SK-N-SH (cell line): ENCODE measurements around the gene SPACA6. TPM values are rescaled to one million over a fixed set of nuclear protein-coding genes. Genes with fewer than 3 reads are reported as not detected.

Experiments used
- CTCF ChIA-PET: fragments of 300-600, 350-600 bp; formaldehyde crosslinking; extraction: SDS; loops from one replicate; lab custom pipeline; 2021; lab: Yijun Ruan, JAX
- POLR2A ChIA-PET: fragments of 350-600 bp; sonication (Branson Sonifier 250); formaldehyde crosslinking; extraction: SDS; loops from one replicate; lab custom pipeline; 2020; ENCODE audit warnings: antibody characterized with exemption, inconsistent platforms; lab: Yijun Ruan, JAX
- DNase-seq: peaks from one replicate; pipeline ENCODE4 v3.0.0; 2012
- H2AFZ ChIP-seq: fragments of 200-600 bp; sonication (generic); 2 replicates; pipeline ENCODE4 v1.8.1; 2016; ENCODE audit warnings: antibody characterized with exemption, mild to moderate bottlenecking, low read depth
- H3F3A ChIP-seq: fragments of 200-600 bp; sonication (generic); replicated peaks from 2 replicates; pipeline ENCODE3; 2016; ENCODE audit warnings: antibody characterized with exemption, mild to moderate bottlenecking; ENCODE audit not compliant: insufficient read depth
- H3K27ac ChIP-seq, 2 experiments: fragments of 200-500 bp in 1 of 2; fragments of 200-600 bp in 1 of 2; sonication (Bioruptor generic) in 1 of 2; sonication (generic), shearing (Covaris generic) in 1 of 2; 2 replicates each; pipeline versions ENCODE4 v1.5.1 to v1.6.1; 2014 to 2016; ENCODE audit warnings: low read depth in 2 of 2, inconsistent platforms in 1 of 2, low read length in 1 of 2, mild to moderate bottlenecking in 1 of 2, mixed read lengths in 1 of 2
- H3K27me3 ChIP-seq: fragments of 200-600 bp; sonication (generic), shearing (Covaris generic); 2 replicates; pipeline ENCODE4 v1.6.1; 2016; ENCODE audit warnings: mixed run types; ENCODE audit not compliant: insufficient read depth
- H3K36me3 ChIP-seq, 2 experiments: fragments of 200-500 bp in 1 of 2; fragments of 200-600 bp in 1 of 2; sonication (Bioruptor generic) in 1 of 2; sonication (generic) in 1 of 2; replicated peaks in 1 of 2; 2 replicates each; pipeline versions ENCODE3 to v1.5.1; 2014 to 2016; ENCODE audit warnings: low read length in 1 of 2, mild to moderate bottlenecking in 1 of 2; ENCODE audit not compliant: insufficient read depth in 2 of 2, control insufficient read depth in 1 of 2
- H3K4me1 ChIP-seq, 2 experiments: fragments of 200-500 bp in 1 of 2; fragments of 200-600 bp in 1 of 2; sonication (Bioruptor generic) in 1 of 2; sonication (generic), shearing (Covaris generic) in 1 of 2; 2 replicates each; pipeline versions ENCODE4 v1.5.1 to v1.6.1; 2014 to 2016; ENCODE audit warnings: low read depth in 1 of 2, low read length in 1 of 2, mixed run types in 1 of 2; ENCODE audit not compliant: insufficient read depth in 2 of 2, control insufficient read depth in 1 of 2
- H3K4me2 ChIP-seq: fragments of 200-600 bp; sonication (generic), shearing (Covaris generic); 2 replicates; pipeline ENCODE4 v1.6.1; 2017; ENCODE audit warnings: mixed run types
- H3K4me3 ChIP-seq, 2 experiments: fragments of 200-500 bp in 1 of 2; fragments of 200-600 bp in 1 of 2; sonication (Bioruptor generic) in 1 of 2; sonication (generic), shearing (Covaris generic) in 1 of 2; 2 replicates each; pipeline versions ENCODE4 v1.5.1 to v1.8.1; 2014 to 2016; ENCODE audit warnings: low read depth in 2 of 2, inconsistent platforms in 1 of 2, low read length in 1 of 2, mild to moderate bottlenecking in 1 of 2, mixed read lengths in 1 of 2, moderate library complexity in 1 of 2
- H3K79me2 ChIP-seq: fragments of 200-600 bp; sonication (generic); 2 replicates; pipeline ENCODE4 v1.8.1; 2017; ENCODE audit warnings: mild to moderate bottlenecking; ENCODE audit not compliant: insufficient read depth
- H3K9ac ChIP-seq: fragments of 200-600 bp; sonication (generic); 2 replicates; pipeline ENCODE4 v1.6.1; 2017; ENCODE audit warnings: mixed run types
- H3K9me2 ChIP-seq: fragments of 200-600 bp; sonication (generic); 2 replicates; pipeline ENCODE4 v1.6.1; 2017; ENCODE audit warnings: mixed run types
- H3K9me3 ChIP-seq: fragments of 200-600 bp; sonication (generic); 2 replicates; pipeline ENCODE4 v1.6.1; 2017; ENCODE audit warnings: mixed run types, mild to moderate bottlenecking, moderate library complexity
- H4K20me1 ChIP-seq: fragments of 200-600 bp; sonication (generic); 2 replicates; pipeline ENCODE4 v1.6.1; 2017; ENCODE audit warnings: mild to moderate bottlenecking, mixed run types; ENCODE audit not compliant: insufficient read depth
- EP300 ChIP-seq, 2 experiments: IDR thresholded peaks; 2 replicates each; pipeline versions ENCODE4 v1.4.0 to v1.6.1; 2012; ENCODE audit warnings: borderline replicate concordance in 1 of 2, low read depth in 1 of 2, low read length in 1 of 2
- EZH2phosphoT487 ChIP-seq: fragments of 200-600 bp; sonication (generic); IDR thresholded peaks from 2 replicates; pipeline ENCODE4 v1.6.1; 2017; ENCODE audit warnings: low read depth, mixed run types, mild to moderate bottlenecking, antibody characterized with exemption, moderate library complexity, borderline replicate concordance
- FOSL2 ChIP-seq: IDR thresholded peaks from 2 replicates; pipeline ENCODE4 v1.4.0; 2012; ENCODE audit warnings: low read depth, mild to moderate bottlenecking, moderate library complexity, borderline replicate concordance
- MEF2A ChIP-seq: IDR thresholded peaks from 2 replicates; pipeline ENCODE4 v1.4.0; 2012; ENCODE audit warnings: low read depth, borderline replicate concordance
- MXI1 ChIP-seq: IDR thresholded peaks from 2 replicates; pipeline ENCODE4 v1.6.1; 2012; ENCODE audit warnings: mild to moderate bottlenecking, low read depth, low read length, improper control_type of control experiment
- NFIC ChIP-seq: IDR thresholded peaks from 2 replicates; pipeline ENCODE4 v1.4.0; 2012; ENCODE audit warnings: borderline replicate concordance
- NRF1 ChIP-seq: IDR thresholded peaks from 2 replicates; pipeline ENCODE4 v1.6.1; 2012; ENCODE audit warnings: low read depth, mild to moderate bottlenecking, low read length
- POLR2AphosphoS5 ChIP-seq: IDR thresholded peaks from 2 replicates; pipeline ENCODE4 v1.6.1; 2012; ENCODE audit warnings: low read depth, low read length
- RAD21 ChIP-seq: IDR thresholded peaks from 2 replicates; pipeline ENCODE4 v1.6.1; 2012; ENCODE audit warnings: mild to moderate bottlenecking, low read length
- RCOR1 ChIP-seq: fragments of 150-350 bp; IDR thresholded peaks from 2 replicates; pipeline ENCODE4 v1.6.1; 2017; ENCODE audit warnings: antibody characterized with exemption, low read length
- RFX5 ChIP-seq: IDR thresholded peaks from 2 replicates; pipeline ENCODE4 v1.6.1; 2012; ENCODE audit warnings: mild to moderate bottlenecking, improper control_type of control experiment, low read length
- SIN3A ChIP-seq: IDR thresholded peaks from 2 replicates; pipeline ENCODE4 v1.6.1; 2012; ENCODE audit warnings: low read depth, mild to moderate bottlenecking, low read length, moderate library complexity, borderline replicate concordance
- TAF1 ChIP-seq: IDR thresholded peaks from 2 replicates; pipeline ENCODE4 v1.6.1; 2012; ENCODE audit warnings: low read depth, mild to moderate bottlenecking, low read length, moderate library complexity, borderline replicate concordance
- TCF12 ChIP-seq: IDR thresholded peaks from 2 replicates; pipeline ENCODE4 v1.4.0; 2012
- TEAD4 ChIP-seq: IDR thresholded peaks from 2 replicates; pipeline ENCODE4 v1.4.0; 2012; ENCODE audit warnings: mild to moderate bottlenecking, borderline replicate concordance; ENCODE audit not compliant: insufficient read depth
- ZBTB33 ChIP-seq: IDR thresholded peaks from 2 replicates; pipeline ENCODE4 v1.4.0; 2012; ENCODE audit warnings: low read depth, borderline replicate concordance
- WGBS: methylation state at CpG from one replicate; pipeline ENCODE4 v1.1.6; 2017; ENCODE audit warnings: low lambda C conversion rate; 5-methylcytosine and 5-hydroxymethylcytosine counted together
- polyA plus RNA-seq, 3 experiments: library from polyadenylated mRNA; depleted of rRNA; stranded (reverse); fragments of >200 nt; gene quantifications; 2 replicates each; pipeline ENCODE4 v1.2.3, GENCODE V29; 2012
- TF ChIP-seq, protein P1 (sequence below): fragments of 150-350 bp; IDR thresholded peaks from 2 replicates; pipeline ENCODE4 v1.6.1; 2017; ENCODE audit warnings: antibody characterized with exemption, low read length, low read depth, borderline replicate concordance
- TF ChIP-seq, protein P2 (sequence below): IDR thresholded peaks from 2 replicates; pipeline ENCODE4 v1.4.0; 2012; ENCODE audit warnings: low read depth

SPACA6 gene
- polyA plus RNA-seq, 1 of the 3 experiments (the other 2 are of a cell fraction): 15.8 TPM

DNA sequence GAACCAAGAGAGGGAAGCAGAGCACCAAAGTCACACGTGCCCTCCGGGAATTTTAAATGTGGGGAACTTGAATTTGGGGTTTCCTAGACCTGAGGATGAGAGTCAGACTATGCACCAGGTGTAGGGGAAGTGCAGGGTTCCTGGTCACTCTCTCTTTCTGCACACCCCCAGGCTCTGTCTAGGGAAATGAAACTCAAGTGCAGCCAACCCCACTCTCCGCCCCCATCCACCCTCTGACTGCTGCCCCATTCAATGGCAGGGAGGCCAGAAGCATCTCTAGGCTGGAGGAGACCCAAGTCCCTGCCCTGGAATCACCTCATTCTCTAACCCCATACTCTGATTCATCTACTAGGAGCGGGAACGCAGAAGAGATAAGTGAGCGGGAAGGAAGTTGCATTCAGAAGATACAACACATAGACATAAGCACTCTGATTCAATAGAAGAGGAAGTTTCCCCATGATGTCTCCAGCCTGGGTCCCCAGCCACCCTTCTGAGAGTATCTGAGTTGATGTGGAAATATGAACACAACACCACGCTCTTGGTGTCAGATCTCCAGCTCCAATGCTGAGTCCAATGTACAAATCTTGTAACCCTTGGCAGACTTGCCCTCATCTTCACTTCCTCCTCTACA, 41.8 kb upstream of the SPACA6 start:
- peaks cover 40% of the 10 kb centered on the region; the same call in 1 of the 2 replicates for H3K27me3 ChIP-seq
- H3K9me3 ChIP-seq: no peaks in the 10 kb centered on the region
- no peaks in the 10 kb centered on the region for H4K20me1 ChIP-seq
- CTCF ChIA-PET: interaction anchor here (0.8 to 3.5 kb wide), 4 partner anchors 9 to 184 kb away, joined by 3 to 14 read pairs (median 3); no protein-coding TSS in a partner anchor
- TF ChIP-seq TEAD4: no peak
- no peak for TF ChIP-seq RAD21
- TF ChIP-seq, protein P1, sequence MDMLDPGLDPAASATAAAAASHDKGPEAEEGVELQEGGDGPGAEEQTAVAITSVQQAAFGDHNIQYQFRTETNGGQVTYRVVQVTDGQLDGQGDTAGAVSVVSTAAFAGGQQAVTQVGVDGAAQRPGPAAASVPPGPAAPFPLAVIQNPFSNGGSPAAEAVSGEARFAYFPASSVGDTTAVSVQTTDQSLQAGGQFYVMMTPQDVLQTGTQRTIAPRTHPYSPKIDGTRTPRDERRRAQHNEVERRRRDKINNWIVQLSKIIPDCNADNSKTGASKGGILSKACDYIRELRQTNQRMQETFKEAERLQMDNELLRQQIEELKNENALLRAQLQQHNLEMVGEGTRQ: no peak
- TF ChIP-seq RFX5: no peak
- no peak for TF ChIP-seq FOSL2
- no peak for TF ChIP-seq NRF1
- TF ChIP-seq MEF2A: no peak
- no peak for TF ChIP-seq POLR2AphosphoS5
- TF ChIP-seq EP300 (IDR thresholded peaks at IDR 0.05; ENCODE audit: borderline replicate concordance in 1 of 2, low read depth in 1 of 2, low read length in 1 of 2): no peak
- TF ChIP-seq SIN3A: no peak
- TF ChIP-seq, protein P2, sequence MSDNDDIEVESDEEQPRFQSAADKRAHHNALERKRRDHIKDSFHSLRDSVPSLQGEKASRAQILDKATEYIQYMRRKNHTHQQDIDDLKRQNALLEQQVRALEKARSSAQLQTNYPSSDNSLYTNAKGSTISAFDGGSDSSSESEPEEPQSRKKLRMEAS: no peak
- no peak for TF ChIP-seq RCOR1
- TF ChIP-seq EZH2phosphoT487: no peak
- no peak for TF ChIP-seq MXI1
- no peak for TF ChIP-seq ZBTB33
- TF ChIP-seq TAF1: no peak
- TF ChIP-seq TCF12: no peak
- TF ChIP-seq NFIC: no peak
- 6% methylated on average over 7 of the region's 7 CpGs for WGBS
- H3K4me1 ChIP-seq: no peaks in the 10 kb centered on the region
- no peak overlapping the region for H3K4me3 ChIP-seq
- H3K9ac ChIP-seq: no peak overlapping the region
- H3K36me3 ChIP-seq: no peaks in the 10 kb centered on the region
- H3K79me2 ChIP-seq: no peaks in the 10 kb centered on the region
- no peak for DNase-seq
- H3F3A ChIP-seq: no peaks in the 10 kb centered on the region
- POLR2A ChIA-PET: no interaction called here
- no peak overlapping the region for H2AFZ ChIP-seq
- no peak overlapping the region for H3K4me2 ChIP-seq
- no peaks in the 10 kb centered on the region for H3K9me2 ChIP-seq
- no peak overlapping the region for H3K27ac ChIP-seq
